ENCODE results near the gene INTS2. TPM values are rescaled to one million over a fixed set of nuclear protein-coding genes. Genes with fewer than 3 reads are reported as not detected.

INTS2 gene
- total RNA-seq, 6 experiments from 2014 or later = 4.2 to 6.5 (median 4.9) TPM

- no peaks in the 10 kb centered on the region for H3K9me3 ChIP-seq
- TF ChIP-seq, protein P1, sequence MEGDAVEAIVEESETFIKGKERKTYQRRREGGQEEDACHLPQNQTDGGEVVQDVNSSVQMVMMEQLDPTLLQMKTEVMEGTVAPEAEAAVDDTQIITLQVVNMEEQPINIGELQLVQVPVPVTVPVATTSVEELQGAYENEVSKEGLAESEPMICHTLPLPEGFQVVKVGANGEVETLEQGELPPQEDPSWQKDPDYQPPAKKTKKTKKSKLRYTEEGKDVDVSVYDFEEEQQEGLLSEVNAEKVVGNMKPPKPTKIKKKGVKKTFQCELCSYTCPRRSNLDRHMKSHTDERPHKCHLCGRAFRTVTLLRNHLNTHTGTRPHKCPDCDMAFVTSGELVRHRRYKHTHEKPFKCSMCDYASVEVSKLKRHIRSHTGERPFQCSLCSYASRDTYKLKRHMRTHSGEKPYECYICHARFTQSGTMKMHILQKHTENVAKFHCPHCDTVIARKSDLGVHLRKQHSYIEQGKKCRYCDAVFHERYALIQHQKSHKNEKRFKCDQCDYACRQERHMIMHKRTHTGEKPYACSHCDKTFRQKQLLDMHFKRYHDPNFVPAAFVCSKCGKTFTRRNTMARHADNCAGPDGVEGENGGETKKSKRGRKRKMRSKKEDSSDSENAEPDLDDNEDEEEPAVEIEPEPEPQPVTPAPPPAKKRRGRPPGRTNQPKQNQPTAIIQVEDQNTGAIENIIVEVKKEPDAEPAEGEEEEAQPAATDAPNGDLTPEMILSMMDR (IDR thresholded peaks at IDR 0.05) = no peak
- no peak for TF ChIP-seq POLR2A (IDR thresholded peaks at IDR 0.05)
- H3K4me3 ChIP-seq = no peak overlapping the region
- H3K27me3 ChIP-seq = no peaks in the 10 kb centered on the region
- intact Hi-C loops (cut with DNase I) = no loop called here
- H3K27ac ChIP-seq = peak overlapping the region in 1 of 3 donors; percentile 57
- DNase-seq (no peak), ATAC-seq (no peak)
- WGBS (ENCODE audit: insufficient coverage, low coverage, low lambda C conversion rate, missing lambda C conversion rate) = 65% methylated on average over 3 of the region's 3 CpGs
- H3K4me1 ChIP-seq = peaks cover 0 to 16% (median 6%) of the 10 kb centered on the region in 4 donors
- peaks cover 0 to 75% (median 30%) of the 10 kb centered on the region in 4 donors for H3K36me3 ChIP-seq
Measured at GRCh38 chr17:61947367-61948078, 19.7 kb upstream of the INTS2 start.

DNA sequence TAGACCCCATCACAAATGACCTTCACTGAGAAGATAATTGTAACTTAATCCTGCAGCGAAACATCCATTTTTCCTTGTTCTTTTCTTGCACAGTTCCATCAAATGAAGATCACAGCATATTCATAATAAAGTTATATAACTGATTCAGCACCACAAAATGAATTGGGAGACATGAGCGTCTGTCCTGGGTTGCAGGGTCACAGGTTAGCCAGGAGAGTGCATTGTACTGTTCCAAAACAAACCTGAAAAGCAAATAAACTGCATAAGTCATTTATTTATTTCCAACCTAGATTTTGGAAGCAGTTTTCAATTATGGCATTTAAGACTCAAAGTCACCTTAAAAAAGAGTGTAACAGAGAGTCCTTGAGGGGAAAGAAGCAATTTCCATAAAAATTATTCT is 18.6 kb upstream of the INTS2 start:
- intact Hi-C loops (cut with DNase I) = no loop called here

GRCh38 chr17:61943117-61943516 is 15.3 kb upstream of the INTS2 start:
- Histone ChIP-seq H3K9me3 (no peaks in the 10 kb centered on the region), H3K27ac (no peak overlapping the region), H3K4me3 (no peak overlapping the region), H3K27me3 (no peaks in the 10 kb centered on the region), H3K4me1 (peaks cover 0 to 16% (median 6%) of the 10 kb centered on the region in 4 donors), H3K36me3 (peaks cover 0 to 46% (median 8%) of the 10 kb centered on the region in 4 donors)
- intact Hi-C loops (cut with DNase I) = no loop called here
- 74% methylated on average over 1 of the region's 1 CpG for WGBS (ENCODE audit: insufficient coverage, low coverage, low lambda C conversion rate, missing lambda C conversion rate)
- no peak for TF ChIP-seq POLR2A (IDR thresholded peaks at IDR 0.05)
- TF ChIP-seq, protein P1 (IDR thresholded peaks at IDR 0.05) = no peak
- no peak for DNase-seq
- ATAC-seq = no peak

More for the DNA sequence above, 18.6 kb upstream of the INTS2 start:
- Histone ChIP-seq H3K27me3 (no peaks in the 10 kb centered on the region), H3K9me3 (no peaks in the 10 kb centered on the region), H3K36me3 (peaks cover 0 to 67% (median 24%) of the 10 kb centered on the region in 4 donors), H3K4me1 (peaks cover 0 to 16% (median 6%) of the 10 kb centered on the region in 4 donors), H3K4me3 (no peak overlapping the region), H3K27ac (peak overlapping the region in 2 of 3 donors; percentile 26 to 57)
- WGBS (ENCODE audit: insufficient coverage, low coverage, low lambda C conversion rate, missing lambda C conversion rate) = 32% methylated on average over 2 of the region's 2 CpGs
- TF ChIP-seq, protein P1 (IDR thresholded peaks at IDR 0.05) = peak in 3 of 4 donors; percentile 23 to 40 (median 35)
- TF ChIP-seq POLR2A (IDR thresholded peaks at IDR 0.05) = no peak
- peak; percentile 94 to 96 (median 96) for ATAC-seq
- peak in 1 of 3 donors; percentile 60 for DNase-seq

DNA sequence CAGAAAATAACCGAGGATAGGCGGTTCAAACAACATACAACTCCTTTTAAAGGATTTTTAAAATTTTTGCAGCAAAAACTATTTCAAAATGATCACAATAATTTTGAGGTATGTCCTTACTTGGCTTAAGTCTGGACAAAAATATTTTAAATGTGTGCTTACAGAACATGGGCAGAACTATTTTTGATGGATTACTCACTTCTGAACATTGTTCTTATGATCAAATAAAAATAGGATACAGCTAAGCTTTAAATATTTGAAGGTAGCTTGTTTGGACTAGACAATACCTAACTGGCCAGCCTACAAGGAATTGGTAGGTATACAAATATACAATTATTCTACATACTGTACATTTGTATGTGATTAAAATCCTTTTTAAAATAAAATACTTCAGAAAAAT is 14.3 kb upstream of the INTS2 start:
- TF ChIP-seq, protein P1 (IDR thresholded peaks at IDR 0.05) = no peak
- TF ChIP-seq POLR2A (IDR thresholded peaks at IDR 0.05) = no peak
- Histone ChIP-seq H3K9me3 (no peaks in the 10 kb centered on the region), H3K27ac (no peak overlapping the region), H3K36me3 (peaks cover 0 to 36% (median 8%) of the 10 kb centered on the region in 4 donors), H3K4me1 (peaks cover 0 to 16% (median 6%) of the 10 kb centered on the region in 4 donors), H3K4me3 (no peak overlapping the region), H3K27me3 (no peaks in the 10 kb centered on the region)
- 78% methylated on average over 2 of the region's 2 CpGs for WGBS (ENCODE audit: insufficient coverage, low coverage, low lambda C conversion rate, missing lambda C conversion rate)
- DNase-seq = no peak
- intact Hi-C loops (cut with DNase I) = no loop called here
- no peak for ATAC-seq

All from right lobe of liver (tissue), 6 donors.